ENCODE results near the gene ISOC1. TPM values are rescaled to one million over a fixed set of nuclear protein-coding genes. Genes with fewer than 3 reads are reported as not detected.

Gene ISOC1
- total and polyA plus RNA-seq, 10 of the 15 experiments (the other 5 are each of a cell fraction or from before 2014, with no cell fraction given) = 12.6 to 61.8 (median 29.9) TPM

GRCh38 chr5:129141696-129142095, 47.1 kb downstream of the ISOC1 start:
- no peaks in the 10 kb centered on the region for H3K36me3 ChIP-seq (ENCODE audit: control insufficient read depth in 2 of 2, insufficient read depth in 2 of 2, low read length in 1 of 2)
- ATAC-seq (no peak), DNase-seq (ENCODE audit: low read depth, low spot score) (no peak), FAIRE-seq (no peak)
- no peaks in the 10 kb centered on the region for H4K20me1 ChIP-seq (ENCODE audit: control insufficient read depth, insufficient read depth)
- no peaks in the 10 kb centered on the region for H3K4me1 ChIP-seq (ENCODE audit: control insufficient read depth, insufficient read depth, low read length)
- H3K9me3 ChIP-seq (replicated peaks; ENCODE audit: control insufficient read depth, insufficient read depth, low read length) = no peaks in the 10 kb centered on the region
- no peaks in the 10 kb centered on the region for H3K79me2 ChIP-seq (ENCODE audit: control insufficient read depth, insufficient read depth, low read length)
- no peak overlapping the region for H3K4me2 ChIP-seq (ENCODE audit: control insufficient read depth, insufficient read depth)
- ChIA-PET SMC1A (ENCODE audit: uncharacterized antibody, unreplicated experiment) (no interaction called here), RAD21 (ENCODE audit: unreplicated experiment) (no interaction called here), CTCF (no interaction called here), POLR2A (interaction anchor here (0.6 kb wide), 1 partner anchor 15 kb away, joined by 3 read pairs; no protein-coding TSS in a partner anchor)
- 0% methylated on average over 2 of the region's 2 CpGs for WGBS (ENCODE audit: insufficient coverage, insufficient replicate concordance, low lambda C conversion rate, missing lambda C conversion rate)
- no peak overlapping the region for H3K4me3 ChIP-seq
- no peak overlapping the region for H3K9ac ChIP-seq (ENCODE audit: control insufficient read depth, insufficient read depth, low read length)
- no peaks in the 10 kb centered on the region for H3K27me3 ChIP-seq (replicated peaks in 1 of 2; ENCODE audit: control insufficient read depth in 2 of 2, insufficient read depth in 2 of 2, low read length in 1 of 2)
- in situ Hi-C loops (cut with MboI) = no loop called here
- intact Hi-C loops (cut with micrococcal nuclease; ENCODE audit: unreplicated experiment) = no loop called here
- H3K27ac ChIP-seq (ENCODE audit: control insufficient read depth, insufficient read depth) = no peak overlapping the region
- no peak overlapping the region for H2AFZ ChIP-seq (ENCODE audit: control insufficient read depth, low read depth, low read length)
- TF ChIP-seq MTA3 (IDR thresholded peaks at IDR 0.05; ENCODE audit: borderline replicate concordance, low read length) = no peak
- no peak for TF ChIP-seq SREBF2 (IDR thresholded peaks at IDR 0.05; ENCODE audit: low read length)
- no peak for TF ChIP-seq JUND (IDR thresholded peaks at IDR 0.05; ENCODE audit: low read depth, low read length)
- TF ChIP-seq MLLT1 (IDR thresholded peaks at IDR 0.05) = no peak
- no peak for TF ChIP-seq CEBPZ (IDR thresholded peaks at IDR 0.05; ENCODE audit: low read depth, low read length)
- TF ChIP-seq SIN3A (IDR thresholded peaks at IDR 0.05; ENCODE audit: low read depth, low read length) = no peak
- TF ChIP-seq E2F8 (IDR thresholded peaks at IDR 0.05; ENCODE audit: low read depth, partially characterized antibody) = no peak
- TF ChIP-seq RFX5 (IDR thresholded peaks at IDR 0.05; ENCODE audit: low read depth, low read length) = no peak
- TF ChIP-seq ZBTB33 (IDR thresholded peaks at IDR 0.05) = no peak
- TF ChIP-seq MTA2 (IDR thresholded peaks at IDR 0.05; ENCODE audit: low read depth) = no peak
- TF ChIP-seq ETV6 (conservative IDR thresholded peaks at IDR 0.05 in 1 of 2, IDR thresholded peaks at IDR 0.05 in 1 of 2; ENCODE audit: borderline replicate concordance in 1 of 2, low read depth in 1 of 2) = no peak
- TF ChIP-seq SUZ12 (IDR thresholded peaks at IDR 0.05; ENCODE audit: unreplicated experiment) = no peak
- TF ChIP-seq ESRRA (IDR thresholded peaks at IDR 0.05; ENCODE audit: low read length) = no peak
- TF ChIP-seq RAD21 (IDR thresholded peaks at IDR 0.05; ENCODE audit: insufficient read depth, low read depth, low read length) = no peak
- TF ChIP-seq CREM (IDR thresholded peaks at IDR 0.05; ENCODE audit: low read depth) = no peak
- BruUV-seq (replicated peaks) = no TSS peak
